ENCODE measurements around the gene SV2A. TPM values are rescaled to one million over a fixed set of nuclear protein-coding genes. Genes with fewer than 3 reads are reported as not detected.

The SV2A gene
- 12.7 TPM for total RNA-seq (ENCODE audit: unreplicated experiment)
- long read RNA-seq: 0 reads

- Mint-ChIP-seq H3K36me3 (ENCODE audit: low read depth, unreplicated experiment) (peaks cover 13% of the 10 kb centered on the region), H3K27ac (ENCODE audit: unreplicated experiment) (no peak within 1 kb of the TSS), H3K27me3 (ENCODE audit: unreplicated experiment) (peaks cover 8% of the 10 kb centered on the region), H3K4me3 (ENCODE audit: unreplicated experiment) (peak within 1 kb of the TSS; percentile 70), H3K4me1 (ENCODE audit: unreplicated experiment) (peaks cover 46% of the 10 kb centered on the region), H3K9me3 (ENCODE audit: unreplicated experiment) (no peaks in the 10 kb centered on the region)
- TF ChIP-seq CTCF (IDR thresholded peaks at IDR 0.05; ENCODE audit: unreplicated experiment): no peak
- DNase-seq (ENCODE audit: low spot score): peak; percentile 29
These were observed at the start of gene SV2A for GRCh38 chr1:149917571-149918144. Gene SV2A, minus strand, starts transcription at chr1:149917844. Its CDS starts 4,004 bp downstream, at chr1:149913840.

GRCh38 chr1:149967041-149967440 is 49.4 kb upstream of the SV2A start:
- DNase-seq (ENCODE audit: low spot score): no peak
- TF ChIP-seq CTCF (IDR thresholded peaks at IDR 0.05; ENCODE audit: unreplicated experiment): no peak
- Mint-ChIP-seq H3K36me3 (ENCODE audit: low read depth, unreplicated experiment) (peaks cover 17% of the 10 kb centered on the region), H3K27ac (ENCODE audit: unreplicated experiment) (peak overlapping the region; percentile 20), H3K4me1 (ENCODE audit: unreplicated experiment) (peaks cover 8% of the 10 kb centered on the region), H3K9me3 (ENCODE audit: unreplicated experiment) (no peaks in the 10 kb centered on the region), H3K4me3 (ENCODE audit: unreplicated experiment) (no peak overlapping the region), H3K27me3 (ENCODE audit: unreplicated experiment) (peaks cover 1% of the 10 kb centered on the region)

- H3K4me1 Mint-ChIP-seq (ENCODE audit: unreplicated experiment): peaks cover 9% of the 10 kb centered on the region
- no peaks in the 10 kb centered on the region for H3K9me3 Mint-ChIP-seq (ENCODE audit: unreplicated experiment)
- H3K36me3 Mint-ChIP-seq (ENCODE audit: low read depth, unreplicated experiment): peaks cover 17% of the 10 kb centered on the region
- peaks cover 2% of the 10 kb centered on the region for H3K27me3 Mint-ChIP-seq (ENCODE audit: unreplicated experiment)
- TF ChIP-seq CTCF (IDR thresholded peaks at IDR 0.05; ENCODE audit: unreplicated experiment): no peak
- DNase-seq (ENCODE audit: low spot score): no peak
- H3K27ac Mint-ChIP-seq (ENCODE audit: unreplicated experiment): no peak overlapping the region
- no peak overlapping the region for H3K4me3 Mint-ChIP-seq (ENCODE audit: unreplicated experiment)
These were observed 48.8 kb upstream of the SV2A start for GRCh38 chr1:149966405-149966804.

- H3K27ac Mint-ChIP-seq (ENCODE audit: unreplicated experiment): no peak overlapping the region
- H3K4me3 Mint-ChIP-seq (ENCODE audit: unreplicated experiment): no peak overlapping the region
- TF ChIP-seq CTCF (IDR thresholded peaks at IDR 0.05; ENCODE audit: unreplicated experiment): no peak
- no peak for DNase-seq (ENCODE audit: low spot score)
- H3K36me3 Mint-ChIP-seq (ENCODE audit: low read depth, unreplicated experiment): peaks cover 23% of the 10 kb centered on the region
- H3K9me3 Mint-ChIP-seq (ENCODE audit: unreplicated experiment): no peaks in the 10 kb centered on the region
- H3K27me3 Mint-ChIP-seq (ENCODE audit: unreplicated experiment): peaks cover 5% of the 10 kb centered on the region
- H3K4me1 Mint-ChIP-seq (ENCODE audit: unreplicated experiment): peaks cover 9% of the 10 kb centered on the region
These were observed 47.8 kb upstream of the SV2A start for GRCh38 chr1:149965440-149965839.

- Mint-ChIP-seq H3K9me3 (ENCODE audit: unreplicated experiment) (no peaks in the 10 kb centered on the region), H3K27me3 (ENCODE audit: unreplicated experiment) (peaks cover 5% of the 10 kb centered on the region), H3K4me1 (ENCODE audit: unreplicated experiment) (peaks cover 9% of the 10 kb centered on the region), H3K4me3 (ENCODE audit: unreplicated experiment) (no peak overlapping the region), H3K27ac (ENCODE audit: unreplicated experiment) (no peak overlapping the region), H3K36me3 (ENCODE audit: low read depth, unreplicated experiment) (peaks cover 34% of the 10 kb centered on the region)
- no peak for DNase-seq (ENCODE audit: low spot score)
- TF ChIP-seq CTCF (IDR thresholded peaks at IDR 0.05; ENCODE audit: unreplicated experiment): no peak
These were observed 45.7 kb upstream of the SV2A start for GRCh38 chr1:149963358-149963757.

All from endothelial cell (in vitro differentiated cells).